Fibroblast of skin of left biceps (primary cell): ENCODE data around the gene DISP3.

ENCODE experiments used
- DNase-seq, 2 experiments: peaks; one replicate each; pipeline ENCODE4 v3.0.0-alpha.2; 2013; ENCODE audit warnings: low read depth in 2 of 2

The DISP3 gene

GRCh38 chr1:11486231-11487009, 7.5 kb downstream of the DISP3 start:
- DNase-seq, result no peak

- no peak for DNase-seq
These were observed 8.3 kb downstream of the DISP3 start for GRCh38 chr1:11487196-11487751.

GRCh38 chr1:11488201-11488770, 9.3 kb downstream of the DISP3 start:
- DNase-seq, result no peak

GRCh38 chr1:11488966-11489625, 10.1 kb downstream of the DISP3 start:
- no peak for DNase-seq

GRCh38 chr1:11492235-11492634, 13.3 kb downstream of the DISP3 start:
- DNase-seq, result no peak

GRCh38 chr1:11493972-11494655, 15.2 kb downstream of the DISP3 start:
- DNase-seq, result no peak

GRCh38 chr1:11494771-11495170, 15.8 kb downstream of the DISP3 start:
- DNase-seq, result no peak

- no peak for DNase-seq
These were observed 16.6 kb downstream of the DISP3 start for GRCh38 chr1:11495579-11495978.

GRCh38 chr1:11496551-11497080, 17.7 kb downstream of the DISP3 start:
- no peak for DNase-seq

- no peak for DNase-seq
These were observed 20.1 kb downstream of the DISP3 start for GRCh38 chr1:11498956-11499594.

- DNase-seq, result no peak
These were observed 20.8 kb downstream of the DISP3 start for GRCh38 chr1:11499601-11500331.

- no peak for DNase-seq
These were observed 21.9 kb downstream of the DISP3 start for GRCh38 chr1:11500881-11501280.

- DNase-seq, result no peak
These were observed 22.5 kb downstream of the DISP3 start for GRCh38 chr1:11501491-11501897.

GRCh38 chr1:11501906-11502485, 23.0 kb downstream of the DISP3 start:
- no peak for DNase-seq

GRCh38 chr1:11502516-11502915, 23.6 kb downstream of the DISP3 start:
- no peak for DNase-seq

- no peak for DNase-seq
These were observed 25.6 kb downstream of the DISP3 start for GRCh38 chr1:11504599-11504998.

GRCh38 chr1:11505591-11506538, 26.9 kb downstream of the DISP3 start:
- DNase-seq, result no peak

GRCh38 chr1:11507309-11507708, 28.4 kb downstream of the DISP3 start:
- no peak for DNase-seq

GRCh38 chr1:11513681-11514080, 34.7 kb downstream of the DISP3 start:
- no peak for DNase-seq
